ENCODE data around the gene CRTAC1.

CRTAC1 gene

GRCh38 chr10:98030991-98031431 lies 590 bp upstream of the CRTAC1 start:
- no peak for DNase-seq (ENCODE audit: low read depth in 4 of 4, low spot score in 1 of 4)

- no peak for DNase-seq (ENCODE audit: low read depth in 4 of 4, low spot score in 1 of 4)
These were observed 1.0 kb downstream of the CRTAC1 start for GRCh38 chr10:98029149-98030092.

- peak; percentile 25 to 48 (median 44) for DNase-seq (ENCODE audit: low read depth in 4 of 4, low spot score in 1 of 4)
These were observed 2.2 kb downstream of the CRTAC1 start for GRCh38 chr10:98028168-98028770.

GRCh38 chr10:98023024-98023423 lies 7.4 kb downstream of the CRTAC1 start:
- no peak for DNase-seq (ENCODE audit: low read depth in 4 of 4, low spot score in 1 of 4)

GRCh38 chr10:98020784-98021183 lies 9.6 kb downstream of the CRTAC1 start:
- no peak for DNase-seq (ENCODE audit: low read depth in 4 of 4, low spot score in 1 of 4)

GRCh38 chr10:98020254-98020653 lies 10.2 kb downstream of the CRTAC1 start:
- DNase-seq (ENCODE audit: low read depth in 4 of 4, low spot score in 1 of 4): no peak

- no peak for DNase-seq (ENCODE audit: low read depth in 4 of 4, low spot score in 1 of 4)
These were observed 10.6 kb downstream of the CRTAC1 start for GRCh38 chr10:98019784-98020183.

GRCh38 chr10:98016772-98017475 lies 13.5 kb downstream of the CRTAC1 start:
- no peak for DNase-seq (ENCODE audit: low read depth in 4 of 4, low spot score in 1 of 4)

GRCh38 chr10:98013776-98014175 lies 16.6 kb downstream of the CRTAC1 start:
- no peak for DNase-seq (ENCODE audit: low read depth in 4 of 4, low spot score in 1 of 4)

GRCh38 chr10:98013122-98013521 lies 17.3 kb downstream of the CRTAC1 start:
- DNase-seq (ENCODE audit: low read depth in 4 of 4, low spot score in 1 of 4): no peak

- DNase-seq (ENCODE audit: low read depth in 4 of 4, low spot score in 1 of 4): no peak
These were observed 17.8 kb downstream of the CRTAC1 start for GRCh38 chr10:98012644-98013043.

- DNase-seq (ENCODE audit: low read depth in 4 of 4, low spot score in 1 of 4): no peak
These were observed 19.3 kb downstream of the CRTAC1 start for GRCh38 chr10:98010939-98011685.

GRCh38 chr10:98006266-98006665 lies 24.2 kb downstream of the CRTAC1 start:
- DNase-seq (ENCODE audit: low read depth in 4 of 4, low spot score in 1 of 4): no peak

- DNase-seq (ENCODE audit: low read depth in 4 of 4, low spot score in 1 of 4): no peak
These were observed 28.7 kb downstream of the CRTAC1 start for GRCh38 chr10:98001736-98002135.

- no peak for DNase-seq (ENCODE audit: low read depth in 4 of 4, low spot score in 1 of 4)
These were observed 30.1 kb downstream of the CRTAC1 start for GRCh38 chr10:98000346-98000745.

GRCh38 chr10:97999923-98000248 lies 30.5 kb downstream of the CRTAC1 start:
- no peak for DNase-seq (ENCODE audit: low read depth in 4 of 4, low spot score in 1 of 4)

GRCh38 chr10:97999066-97999922 lies 31.1 kb downstream of the CRTAC1 start:
- no peak for DNase-seq (ENCODE audit: low read depth in 4 of 4, low spot score in 1 of 4)

- DNase-seq (ENCODE audit: low read depth in 4 of 4, low spot score in 1 of 4): no peak
These were observed 38.5 kb downstream of the CRTAC1 start for GRCh38 chr10:97991871-97992270.

GRCh38 chr10:97981816-97982215 lies 48.6 kb downstream of the CRTAC1 start:
- no peak for DNase-seq (ENCODE audit: low read depth in 4 of 4, low spot score in 1 of 4)

GRCh38 chr10:97977673-97978072 lies 52.7 kb downstream of the CRTAC1 start:
- no peak for DNase-seq (ENCODE audit: low read depth in 4 of 4, low spot score in 1 of 4)
